GM12874 (cell line): ENCODE data around the gene FGGY.

ENCODE experiments used
- CTCF ChIP-seq: IDR thresholded peaks from 2 replicates; pipeline ENCODE4 v1.5.1; 2011; ENCODE audit warnings: low read depth, mild to moderate bottlenecking, control low read depth, low read length, moderate library complexity; ENCODE audit not compliant: insufficient read depth

FGGY gene

DNA sequence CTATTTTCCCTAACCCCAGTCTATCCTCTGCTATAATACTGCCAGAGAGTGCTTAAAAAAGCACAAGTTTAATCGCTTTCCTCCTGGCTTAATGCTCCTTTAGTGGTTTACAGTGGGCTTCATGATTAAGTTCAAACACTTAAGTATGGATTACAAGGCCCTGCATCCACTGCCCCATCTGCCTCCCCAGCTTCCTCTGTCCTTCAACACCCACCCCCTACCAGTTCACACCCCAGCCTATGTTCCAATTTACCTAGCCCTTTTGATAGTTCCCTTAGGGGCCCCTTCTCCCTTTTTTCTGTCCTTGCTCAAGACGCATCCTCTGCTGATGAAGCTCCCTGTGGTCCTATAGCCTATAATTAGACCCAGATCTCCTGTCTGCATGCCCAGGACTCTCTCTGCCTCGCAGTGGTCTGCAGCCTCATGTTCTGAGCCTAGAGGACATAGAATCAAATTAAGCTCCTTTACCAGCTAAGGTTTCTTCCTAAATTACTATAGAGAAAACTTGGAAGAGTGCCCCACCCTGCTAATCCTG is 212.5 kb downstream of the FGGY start:
- TF ChIP-seq CTCF, result no peak

- TF ChIP-seq CTCF, result no peak
Measured at GRCh38 chr1:59510249-59510648, 213.4 kb downstream of the FGGY start.

GRCh38 chr1:59511476-59512465 is 214.9 kb downstream of the FGGY start:
- TF ChIP-seq CTCF, result no peak

- TF ChIP-seq CTCF, result no peak
Measured at GRCh38 chr1:59512702-59513101, 215.8 kb downstream of the FGGY start.

DNA sequence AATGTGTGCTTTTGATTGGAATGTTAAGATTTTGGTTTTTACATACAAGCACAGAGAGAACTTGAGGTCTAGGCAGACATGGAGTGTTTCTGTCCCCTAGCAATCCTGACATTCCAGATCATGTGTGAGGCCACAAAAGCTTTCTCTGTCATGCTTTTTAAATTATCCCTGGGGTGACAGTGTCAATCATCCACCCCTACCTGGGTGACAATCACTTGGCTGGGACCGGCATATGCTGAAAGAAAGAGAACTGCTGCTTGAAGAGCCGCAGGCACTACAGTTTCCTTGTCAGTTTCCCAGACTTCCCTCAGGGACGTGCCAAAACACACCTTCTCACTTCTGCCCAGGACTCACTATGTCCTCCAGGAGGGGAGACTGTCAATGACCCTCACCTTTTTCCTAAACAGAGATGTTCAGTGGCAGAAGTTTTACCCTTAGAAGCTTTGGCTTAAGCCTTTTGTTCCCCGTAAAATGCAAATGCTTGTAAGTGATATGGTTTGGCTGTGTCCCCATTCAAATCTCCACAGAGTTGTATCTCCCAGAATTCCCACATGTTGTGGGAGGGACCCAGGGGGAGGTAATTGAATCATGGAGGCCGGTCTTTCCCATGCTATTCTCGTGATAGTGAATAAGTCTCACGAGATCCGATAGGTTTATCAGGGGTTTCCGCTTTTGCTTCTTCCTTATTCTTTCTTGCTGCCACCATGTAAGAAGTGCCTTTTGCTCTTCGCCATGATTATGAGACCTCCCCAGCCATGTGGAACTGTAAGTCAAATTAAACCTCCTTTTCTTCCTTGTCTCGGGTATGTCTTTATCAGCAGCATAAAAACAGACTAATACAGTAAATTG is 217.4 kb downstream of the FGGY start:
- TF ChIP-seq CTCF, result no peak

DNA sequence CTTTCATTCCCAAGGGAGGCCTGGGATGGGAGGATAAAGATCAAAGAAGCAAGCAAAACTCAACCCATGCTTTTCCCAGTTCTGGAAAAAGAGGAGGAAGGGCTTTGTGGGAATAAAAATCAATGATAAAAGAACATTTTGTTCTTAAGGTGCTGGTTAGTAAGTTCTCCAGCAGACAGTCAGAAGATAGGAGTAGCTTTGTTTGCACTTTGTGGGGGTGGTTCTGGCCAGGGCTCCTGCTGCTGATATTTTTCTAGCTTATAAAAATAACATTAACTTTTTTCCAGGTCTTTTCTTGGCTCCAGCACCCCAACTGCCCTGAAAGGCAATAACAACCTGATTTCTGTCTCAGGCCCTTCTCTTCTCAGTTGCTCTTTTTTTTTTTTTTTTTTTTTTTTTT is 220.0 kb downstream of the FGGY start:
- TF ChIP-seq CTCF, result no peak

- TF ChIP-seq CTCF, result no peak
Measured at GRCh38 chr1:59520194-59520593, 223.3 kb downstream of the FGGY start.
